ENCODE results near the gene RNF208. TPM values are rescaled to one million over a fixed set of nuclear protein-coding genes. Genes with fewer than 3 reads are reported as not detected.

Gene RNF208
- total and polyA plus RNA-seq, 2 experiments from 2014 or later = 1.4 to 5.6 TPM

- Histone ChIP-seq H3K4me2 (peak within 1 kb of the TSS; percentile 99), H3K27me3 (ENCODE audit: insufficient read depth) (no peaks in the 10 kb centered on the region), H2AFZ (peak within 1 kb of the TSS; percentile 47), H3F3A (replicated peaks; ENCODE audit: low read depth) (0 out of 2 replicates have a peak, but pooled peaks cover 29% of the 10 kb centered on the region), H3K4me1 (ENCODE audit: insufficient read depth) (peaks cover 27% of the 10 kb centered on the region; the same call in 1 of the 2 replicates), H3K4me3 (peak within 1 kb of the TSS; percentile 89), H3K79me2 (replicated peaks; ENCODE audit: insufficient read depth) (peaks cover 29% of the 10 kb centered on the region), H4K20me1 (replicated peaks; ENCODE audit: insufficient read depth) (peaks cover 16% of the 10 kb centered on the region), H3K36me3 (ENCODE audit: insufficient read depth) (no peaks in the 10 kb centered on the region), H3K27ac (ENCODE audit: low read depth) (peak within 1 kb of the TSS; percentile 66; the same call in 1 of the 2 replicates), H3K9me2 (ENCODE audit: insufficient read depth) (no peaks in the 10 kb centered on the region)
- ATAC-seq = peak; percentile 68
- Mint-ChIP-seq H3K27ac (peak within 1 kb of the TSS; percentile 89), H3K36me3 (ENCODE audit: low read depth) (peaks cover 31% of the 10 kb centered on the region), H3K27me3 (ENCODE audit: insufficient read depth, low read depth, poor library complexity) (peaks cover 28% of the 10 kb centered on the region), H3K4me3 (peak within 1 kb of the TSS; percentile 86), H3K9me3 (no peaks in the 10 kb centered on the region), H3K4me1 (peaks cover 39% of the 10 kb centered on the region)
- DNase-seq (ENCODE audit: low spot score) = peak; percentile 99
- TF ChIP-seq CREB1 (CRISPR knock-in tag; IDR thresholded peaks at IDR 0.05; ENCODE audit: low read depth) = peak; percentile 9; the same call in 1 of the 2 replicates
- peak; percentile 100 for TF ChIP-seq POLR2AphosphoS5 (IDR thresholded peaks at IDR 0.05; ENCODE audit: low read depth)
- TF ChIP-seq ZNF462 (CRISPR knock-in tag; IDR thresholded peaks at IDR 0.05) = no peak
- TF ChIP-seq ETS1 (IDR thresholded peaks at IDR 0.05) = peak; percentile 44; the same call in 1 of the 2 replicates
These were observed 18.9 kb upstream of the RNF208 start, which contains the start of gene TUBB4B for GRCh38 chr9:137240841-137241489. TUBB4B (plus strand) TSS chr9:137241287; CDS start chr9:137241361, 74 bp downstream.

Data from GM23338 (cell line).